Globus pallidus (tissue), 1 donor: ENCODE data around the gene PRSS22.

Source experiments
- DNase-seq: peaks from one replicate; pipeline ENCODE4 v3.0.0-alpha.2; 2015; ENCODE audit warnings: low spot score

The PRSS22 gene

DNA sequence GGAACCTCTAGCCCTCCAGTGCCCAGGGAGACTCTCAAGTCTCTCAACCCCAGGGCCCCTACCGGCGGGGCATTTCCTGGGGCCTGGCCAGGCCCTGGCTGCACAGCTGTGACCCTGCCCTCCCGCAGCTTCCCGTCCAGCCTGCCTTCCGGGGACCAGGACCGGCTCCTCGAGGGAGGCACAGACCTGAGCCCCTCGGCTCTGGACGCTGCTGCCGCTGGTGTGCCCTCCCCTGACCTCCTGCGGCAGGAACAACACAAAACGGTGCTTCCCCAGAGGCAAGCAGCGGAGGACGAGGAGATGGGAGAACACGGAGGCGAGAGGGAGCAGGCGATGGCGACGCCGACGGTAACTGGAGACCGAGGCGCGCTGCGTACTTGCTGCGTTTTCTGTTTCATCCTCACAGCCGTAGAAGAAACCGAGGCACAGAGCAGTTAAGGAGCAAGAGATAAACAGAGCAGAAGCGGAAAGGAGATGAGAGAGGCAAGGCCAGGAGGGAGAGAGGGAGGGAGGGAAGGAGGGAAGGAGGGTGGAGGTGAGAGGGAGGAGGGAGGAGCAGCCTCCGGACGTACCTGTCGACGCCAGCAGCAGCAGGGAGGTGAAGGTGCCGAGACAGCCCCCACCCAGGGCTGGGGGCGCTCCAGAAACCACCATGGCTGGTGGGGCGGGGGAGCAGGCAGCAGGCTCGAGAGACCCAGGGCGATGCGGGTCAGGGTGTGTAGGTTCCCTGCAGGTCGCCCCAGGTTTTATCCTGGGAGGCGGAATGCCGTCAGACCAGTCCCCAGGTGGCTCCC is at the start of gene PRSS22:
Gene PRSS22, minus strand, starts transcription at position 720 of the 794 bp plus-strand sequence. Its CDS starts 66 bp downstream, at position 654.
- DNase-seq, result no peak

DNA sequence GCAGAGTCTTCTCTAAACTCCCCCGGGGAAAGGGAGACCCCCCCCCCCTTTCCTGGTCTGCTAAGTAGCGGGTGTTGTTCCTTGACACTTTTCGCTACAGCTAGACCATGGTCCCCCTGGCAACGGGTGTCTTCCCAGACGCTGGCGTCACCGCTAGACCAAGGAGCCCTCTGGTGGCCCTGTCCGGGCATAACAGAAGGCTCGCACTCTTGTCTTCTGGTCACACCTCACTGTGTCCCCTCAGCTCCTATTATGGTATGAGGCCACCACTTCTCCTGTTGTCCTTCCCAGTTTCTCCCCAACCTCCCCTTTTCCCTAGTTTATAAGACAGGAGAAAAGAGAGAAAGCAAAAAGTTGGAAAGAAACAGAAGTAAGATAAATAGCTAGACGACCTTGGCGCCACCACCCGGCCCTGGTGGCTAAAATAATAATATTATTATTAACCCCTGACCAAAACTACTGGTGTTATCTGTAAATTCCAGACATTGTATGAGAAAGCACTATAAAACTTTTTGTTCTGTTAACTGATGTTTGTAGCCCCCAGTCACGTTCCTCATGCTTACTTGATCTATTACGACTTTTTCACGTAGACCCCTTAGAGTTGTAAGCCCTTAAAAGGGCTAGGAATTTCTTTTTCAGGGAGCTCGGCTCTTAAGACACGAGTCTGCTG is 49.2 kb upstream of the PRSS22 start:
- peak; percentile 35 for DNase-seq

DNA sequence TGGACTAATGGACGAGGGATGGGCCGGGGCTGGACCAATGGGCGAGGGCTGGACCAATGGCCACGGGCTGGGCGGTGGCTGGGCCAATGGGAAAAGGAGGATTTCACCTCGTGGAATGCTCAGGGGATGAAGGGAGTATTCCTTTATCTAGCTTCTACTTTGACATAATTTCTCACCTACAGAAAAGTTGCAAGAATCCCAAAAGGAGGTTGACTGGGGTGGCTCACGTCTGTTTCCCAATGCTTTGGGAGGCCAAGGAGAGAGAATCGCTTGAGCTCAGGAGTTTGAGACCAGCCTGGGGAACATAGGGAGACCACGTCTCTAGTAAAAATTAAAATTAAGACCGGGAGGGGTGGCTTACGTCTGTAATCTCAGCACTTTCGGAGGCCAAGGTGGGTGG is 48.0 kb upstream of the PRSS22 start:
- DNase-seq, result no peak

GRCh38 chr16:2905241-2905987 is 47.4 kb upstream of the PRSS22 start:
- DNase-seq, result peak; percentile 100

- no peak for DNase-seq
Observed at GRCh38 chr16:2904922-2905240, 46.9 kb upstream of the PRSS22 start.

GRCh38 chr16:2904100-2904921 is 46.3 kb upstream of the PRSS22 start:
- DNase-seq, result peak; percentile 89

DNA sequence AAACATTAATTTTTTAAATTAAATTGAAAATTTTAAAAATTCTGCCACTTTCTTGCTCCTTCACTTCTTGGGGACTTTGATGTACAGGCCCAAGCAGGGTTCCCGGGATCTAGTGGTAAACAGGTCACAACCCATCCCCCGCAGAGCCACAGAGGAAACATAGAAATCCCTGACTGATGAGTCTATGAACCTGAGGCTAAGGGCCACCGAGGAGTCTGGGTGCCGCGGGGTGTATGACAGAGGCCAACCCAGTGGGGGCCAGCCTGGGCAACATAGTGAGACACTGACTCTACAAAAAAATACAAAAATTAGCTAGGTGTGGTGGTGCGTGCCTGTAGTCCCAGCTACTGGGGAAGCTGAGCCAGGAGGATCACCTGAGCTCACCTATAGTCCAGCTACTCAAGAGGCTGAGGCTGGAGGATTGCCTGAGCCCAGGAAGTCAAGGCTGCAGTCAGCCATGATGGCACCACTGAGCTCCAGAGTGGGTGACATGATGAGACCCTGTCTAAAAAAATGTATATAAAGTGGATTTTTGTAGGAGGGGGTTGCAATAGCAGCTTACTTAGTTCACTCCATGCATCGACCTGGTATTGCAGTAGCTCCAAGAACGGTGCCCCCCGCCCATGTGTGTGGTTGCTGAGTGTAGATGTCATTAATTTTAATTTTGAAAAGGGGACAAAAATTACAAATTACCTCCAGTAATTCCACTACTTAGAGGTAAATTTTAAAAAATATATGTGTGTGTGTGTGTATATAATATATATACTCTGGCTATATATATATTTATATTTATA is 44.6 kb upstream of the PRSS22 start:
- DNase-seq, result no peak

- DNase-seq, result no peak
Observed at GRCh38 chr16:2900526-2901075, 42.6 kb upstream of the PRSS22 start.

GRCh38 chr16:2899564-2900072 is 41.6 kb upstream of the PRSS22 start:
- no peak for DNase-seq

- no peak for DNase-seq
Observed at GRCh38 chr16:2898831-2899563, 41.0 kb upstream of the PRSS22 start.

DNA sequence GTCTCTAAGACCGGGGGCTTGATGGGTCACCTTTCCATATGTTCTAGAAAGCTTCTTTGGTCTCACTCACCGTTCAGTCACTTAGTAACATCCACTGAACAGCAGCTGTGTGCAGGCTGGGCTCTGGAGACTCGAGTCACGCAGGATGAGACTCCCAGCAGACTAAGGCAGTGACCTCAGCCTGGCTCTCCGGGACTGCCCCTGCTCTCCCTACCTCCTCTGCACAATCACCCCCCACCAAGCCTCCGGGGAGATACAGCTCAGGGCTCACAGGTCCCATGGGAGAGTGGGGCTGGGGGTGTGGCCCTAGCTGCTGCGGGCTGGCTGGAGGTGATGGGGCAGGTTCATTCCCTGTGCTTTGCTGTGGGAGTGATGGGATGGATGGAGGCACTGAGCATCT is 39.1 kb upstream of the PRSS22 start:
- DNase-seq, result no peak

GRCh38 chr16:2896480-2897010 is 38.6 kb upstream of the PRSS22 start:
- no peak for DNase-seq

GRCh38 chr16:2895813-2896212 is 37.8 kb upstream of the PRSS22 start:
- no peak for DNase-seq

GRCh38 chr16:2894231-2894630 is 36.3 kb upstream of the PRSS22 start:
- no peak for DNase-seq

DNA sequence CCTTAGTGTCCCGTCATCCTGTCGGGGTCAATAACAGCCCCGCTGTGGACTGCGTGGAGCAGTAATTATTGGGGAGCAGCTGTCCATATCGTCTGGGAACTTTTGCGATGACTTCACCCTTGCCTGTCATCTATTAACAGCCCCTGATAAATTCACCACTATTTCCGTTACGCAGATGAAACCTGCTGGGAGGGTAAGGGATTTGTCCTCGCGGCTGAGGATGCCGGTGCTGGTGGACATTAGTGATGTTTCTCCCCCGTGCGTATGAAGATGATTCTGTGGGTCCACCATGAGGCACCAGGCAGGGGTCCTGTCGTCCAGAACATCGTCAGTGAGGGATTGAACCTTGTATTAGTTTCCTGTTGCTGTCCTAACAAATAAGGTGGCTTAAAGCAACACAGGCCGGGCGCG is 26.1 kb upstream of the PRSS22 start:
- no peak for DNase-seq

GRCh38 chr16:2883458-2883908 is 25.5 kb upstream of the PRSS22 start:
- peak; percentile 21 for DNase-seq

DNA sequence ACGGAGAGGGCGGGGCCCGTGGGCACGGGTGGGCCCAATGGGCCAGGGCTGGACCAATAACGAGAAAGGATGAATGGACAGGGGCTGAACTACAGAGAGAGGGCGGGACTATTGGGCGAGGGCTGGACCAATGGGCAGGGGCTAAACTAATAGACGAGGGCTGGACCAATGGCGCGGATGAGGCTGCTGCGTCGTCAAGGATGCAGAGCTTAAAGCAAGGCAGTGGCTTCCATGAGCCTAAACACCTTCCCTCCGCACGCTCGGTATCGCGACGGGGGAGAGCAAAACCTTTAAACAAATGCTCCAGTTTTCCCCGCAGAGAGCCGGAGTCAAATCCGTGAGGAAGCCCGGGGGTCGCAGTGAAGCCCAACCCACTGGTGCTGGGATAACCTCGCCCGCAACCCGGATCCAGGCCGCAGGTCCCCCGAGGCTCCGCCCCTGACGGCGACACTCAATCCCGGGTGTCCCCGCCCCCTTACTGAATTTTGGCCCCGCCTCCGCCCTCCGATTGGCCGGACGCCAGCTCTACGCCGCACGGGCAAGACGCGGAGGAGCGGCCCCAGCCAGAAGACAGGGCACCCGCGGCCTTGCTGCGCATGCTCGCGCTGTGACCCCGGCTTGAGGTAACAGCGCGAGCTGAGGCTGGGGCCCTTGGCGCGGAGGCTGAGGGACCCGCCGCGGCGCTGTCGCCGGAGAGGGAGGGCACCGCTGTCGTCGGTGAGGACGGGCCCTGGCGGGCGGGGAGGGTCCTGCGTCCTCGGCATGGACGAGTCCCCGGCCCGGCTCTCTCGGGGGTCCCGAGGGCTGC is 24.9 kb upstream of the PRSS22 start, which contains the start of gene FLYWCH2:
Gene FLYWCH2, plus strand, starts transcription at position 566 of the 808 bp plus-strand sequence. CDS start 13,235 bp downstream, outside the sequence.
- peak; percentile 99 for DNase-seq
